Sigmoid colon (tissue), 7 donors: ENCODE data around the gene PLAAT5. TPM values are rescaled to one million over a fixed set of nuclear protein-coding genes. Genes with fewer than 3 reads are reported as not detected.

ENCODE experiments used
- DNase-seq: peaks from one replicate; pipeline ENCODE4 v3.0.0-alpha.2; 2019
- H3K27ac ChIP-seq, 4 donors: fragments of 200-600 bp; sonication (generic); one replicate each; pipeline ENCODE4 v1.5.1; 2016 to 2019; ENCODE audit warnings: mild to moderate bottlenecking in 1 of 4
- H3K27me3 ChIP-seq, 3 donors: fragments of 200-600 bp; sonication (generic); one replicate each; pipeline ENCODE4 v1.5.1; 2019; ENCODE audit warnings: mild to moderate bottlenecking in 1 of 3
- H3K36me3 ChIP-seq, 4 donors: fragments of 200-600 bp; sonication (generic); one replicate each; pipeline ENCODE4 v1.5.1; 2016 to 2019
- H3K4me1 ChIP-seq, 4 donors: fragments of 200-600 bp; sonication (generic); one replicate each; pipeline ENCODE4 v1.5.1; 2017 to 2019
- H3K4me3 ChIP-seq, 4 donors: fragments of 200-600 bp; sonication (generic); one replicate each; pipeline ENCODE4 v1.5.1; 2017 to 2019; ENCODE audit warnings: mild to moderate bottlenecking in 2 of 4, moderate library complexity in 1 of 4
- H3K9me3 ChIP-seq, 4 donors: fragments of 200-600 bp in 3 of 4; sonication (generic) in 3 of 4; one replicate each; pipeline versions ENCODE4 v1.5.1 to v1.6.1; 2013 to 2019
- CTCF ChIP-seq, 4 experiments: fragments of 450-650 bp in 3 of 4; fragments of 200-600 bp in 1 of 4; IDR thresholded peaks; one replicate each; pipeline ENCODE4 v1.5.1; 2016 to 2019; ENCODE audit warnings: antibody characterized with exemption in 4 of 4, mild to moderate bottlenecking in 3 of 4, moderate library complexity in 2 of 4
- EP300 ChIP-seq, 4 donors: sonication (generic); formaldehyde crosslinking; IDR thresholded peaks; one replicate each; pipeline ENCODE4 v1.6.1; 2017; ENCODE audit warnings: antibody characterized with exemption in 4 of 4
- POLR2A ChIP-seq, 2 donors: fragments of 450-650 bp; IDR thresholded peaks; one replicate each; pipeline ENCODE4 v1.6.1; 2016; ENCODE audit warnings: antibody characterized with exemption in 2 of 2, mild to moderate bottlenecking in 2 of 2, moderate library complexity in 2 of 2
- POLR2AphosphoS5 ChIP-seq, 4 donors: sonication (generic); formaldehyde crosslinking; IDR thresholded peaks; one replicate each; pipeline ENCODE4 v1.6.1; 2017; ENCODE audit warnings: antibody characterized with exemption in 4 of 4
- WGBS, 2 donors: extraction: QIAGEN DNeasy Blood & Tissue Kit; methylation state at CpG; one replicate each; pipeline ENCODE4 v1.1.7; 2013; 5-methylcytosine and 5-hydroxymethylcytosine counted together
- intact Hi-C: fragments of 100-400 bp; cut with DNase I; formaldehyde crosslinking; loops from one replicate; pipeline ENCODE4 v1.15.1; 2023
- polyA plus RNA-seq, 3 donors: library from polyadenylated mRNA; stranded (reverse); fragments of 200-250 nt; gene quantifications; one replicate each; pipeline ENCODE4 v1.2.3, GENCODE V29; 2013
- total RNA-seq, 4 donors: library from RNA; depleted of rRNA; stranded (reverse); fragments of >200 nt; gene quantifications; one replicate each; pipeline ENCODE4 v1.1.0, GENCODE V29; 2016
- donor health status: healthy with polysubstance abuse.
- donor health status: Bipolar disorder and iron deficiency.
- donor health status: healthy.

PLAAT5 gene
- total and polyA plus RNA-seq, 7 donors, result 1.2 to 8.4 (median 2.3) TPM; not detected in 1

- Histone ChIP-seq H3K4me1 (no peaks in the 10 kb centered on the region), H3K27ac (no peak overlapping the region), H3K36me3 (no peaks in the 10 kb centered on the region), H3K4me3 (no peak overlapping the region), H3K27me3 (no peaks in the 10 kb centered on the region), H3K9me3 (no peaks in the 10 kb centered on the region)
- 86 to 94% methylated on average over 2 of the region's 2 CpGs for WGBS, 2 donors
- TF ChIP-seq EP300 (IDR thresholded peaks at IDR 0.05) (no peak), CTCF (IDR thresholded peaks at IDR 0.05) (no peak), POLR2A (IDR thresholded peaks at IDR 0.05) (no peak), POLR2AphosphoS5 (IDR thresholded peaks at IDR 0.05) (no peak)
- intact Hi-C loops, result no loop called here
- no peak for DNase-seq
These were observed 62.9 kb downstream of the PLAAT5 start for GRCh38 chr11:63427971-63428508.

DNA sequence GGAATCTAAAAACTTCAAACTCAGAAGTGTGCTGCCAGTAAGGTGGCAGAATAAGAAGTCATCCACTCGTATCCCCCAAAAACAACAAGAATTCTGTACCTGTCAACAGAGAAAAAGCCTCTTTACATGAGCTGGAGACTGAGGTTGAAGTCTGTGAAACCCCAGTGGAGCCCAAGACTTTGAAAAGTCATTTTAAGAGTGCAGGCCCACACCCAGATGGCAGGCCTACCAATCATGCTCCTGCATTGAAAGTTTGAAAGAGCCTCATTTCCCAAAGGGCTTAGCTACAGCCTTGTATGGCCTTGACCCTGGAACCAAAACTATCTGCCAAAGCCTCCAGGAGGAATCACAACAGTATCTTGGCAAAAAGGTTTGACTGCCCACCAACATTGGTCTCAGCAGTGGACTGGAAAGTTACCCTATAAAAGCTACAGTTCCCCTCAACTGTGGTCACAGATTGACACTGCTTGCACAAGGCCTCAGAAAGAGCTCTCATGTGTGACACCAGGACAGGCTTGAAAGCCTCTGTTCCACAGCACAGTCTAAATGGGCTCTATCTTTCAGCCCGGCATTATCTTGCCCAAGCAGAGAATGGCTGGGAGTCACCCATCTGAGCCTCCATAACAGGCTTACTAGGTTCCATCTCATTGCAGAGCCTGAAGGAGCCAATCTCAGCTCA lies 73.7 kb downstream of the PLAAT5 start:
- Histone ChIP-seq H3K9me3 (no peaks in the 10 kb centered on the region), H3K27me3 (no peaks in the 10 kb centered on the region), H3K4me1 (no peaks in the 10 kb centered on the region), H3K36me3 (no peaks in the 10 kb centered on the region), H3K27ac (no peak overlapping the region), H3K4me3 (no peak overlapping the region)
- no peak for DNase-seq
- no peak for TF ChIP-seq CTCF (IDR thresholded peaks at IDR 0.05)
- no peak for TF ChIP-seq POLR2AphosphoS5 (IDR thresholded peaks at IDR 0.05)
- no peak for TF ChIP-seq POLR2A (IDR thresholded peaks at IDR 0.05)
- TF ChIP-seq EP300 (IDR thresholded peaks at IDR 0.05), result no peak
- intact Hi-C loops, result no loop called here
- WGBS, 2 donors, result 43 to 93% methylated on average over 2 of the region's 2 CpGs

Other genes starting within 250 kb of the PLAAT5 start
- gene SLC22A25, start 247.6 kb downstream of the PLAAT5 start, total RNA-seq, result not detected
- not detected for gene SLC22A25, start 247.6 kb downstream of the PLAAT5 start, polyA plus RNA-seq
- not detected for gene SLC22A9, start 121.4 kb downstream of the PLAAT5 start, total RNA-seq
- not detected for gene SLC22A9, start 121.4 kb downstream of the PLAAT5 start, polyA plus RNA-seq
- gene LGALS12, start 14.9 kb upstream of the PLAAT5 start, total RNA-seq, result 1 to 10 TPM in 1 of 4 donors, not detected in 3; 5.4 TPM
- 1 to 10 TPM in 1 of 3 donors, not detected in 2; 3.9 TPM for gene LGALS12, start 14.9 kb upstream of the PLAAT5 start, polyA plus RNA-seq
- 10 to 100 TPM; 36.7 to 49.9 (median 42.8) TPM for gene PLAAT4, start 45.6 kb upstream of the PLAAT5 start, total RNA-seq
- 100 to 1,000 TPM in 2 of 3 donors, 10 to 100 TPM in 1; 63.1 to 262 (median 114) TPM for gene PLAAT4, start 45.6 kb upstream of the PLAAT5 start, polyA plus RNA-seq
- gene PLAAT2, start 72.2 kb upstream of the PLAAT5 start, total RNA-seq, result under 1 TPM in 1 of 4 donors, not detected in 3; 0.71 TPM
- gene PLAAT2, start 72.2 kb upstream of the PLAAT5 start, polyA plus RNA-seq, result 100 to 1,000 TPM in 2 of 3 donors, 10 to 100 TPM in 1; 27.0 to 233 (median 112) TPM
- 10 to 100 TPM; 34.9 to 59.9 (median 47.9) TPM for gene PLAAT3, start 123.3 kb upstream of the PLAAT5 start, total RNA-seq
- 10 to 100 TPM; 14.6 to 34.7 (median 21.0) TPM for gene PLAAT3, start 123.3 kb upstream of the PLAAT5 start, polyA plus RNA-seq
- 100 to 1,000 TPM in 3 of 4 donors, 10 to 100 TPM in 1; 97.8 to 115 (median 102) TPM for gene ATL3, start 180.2 kb upstream of the PLAAT5 start, total RNA-seq
- 10 to 100 TPM in 1 of 3 donors, 1 to 10 TPM in 2; 8.4 to 16.3 (median 8.8) TPM for gene ATL3, start 180.2 kb upstream of the PLAAT5 start, polyA plus RNA-seq
- gene RTN3, start 190.3 kb upstream of the PLAAT5 start, total RNA-seq, result 100 to 1,000 TPM in 1 of 4 donors, 10 to 100 TPM in 3; 61.1 to 105 (median 93.9) TPM
- 10 to 100 TPM; 24.6 to 91.3 (median 25.2) TPM for gene RTN3, start 190.3 kb upstream of the PLAAT5 start, polyA plus RNA-seq